A673 (cell line): Measurements from ENCODE around the gene RIN1. TPM values are rescaled to one million over a fixed set of nuclear protein-coding genes. Genes with fewer than 3 reads are reported as not detected.

Experiments used
- BruUV-seq: library from RNA; stranded (reverse); fragments of 400-500 nt; replicated peaks from 2 replicates; lab custom pipeline; 2021; lab: Mats Ljungman, UMichigan
- CTCF ChIA-PET: fragments of 300-600 bp; sonication (Branson Sonifier 250); formaldehyde crosslinking; loops from one replicate; lab custom pipeline; 2022; ENCODE audit warnings: antibody characterized with exemption; lab: Charles Lee
- POLR2A ChIA-PET: fragments of 300-600 bp; sonication (Branson Sonifier 250); formaldehyde crosslinking; loops from one replicate; lab custom pipeline; 2022; ENCODE audit warnings: antibody characterized with exemption; ENCODE audit not compliant: low non-redundant PET; lab: Charles Lee
- DNase-seq: peaks from one replicate; pipeline ENCODE4 v3.0.0-alpha.2; 2015; ENCODE audit warnings: low spot score
- H3K27ac ChIP-seq: fragments of 200-600 bp; sonication (generic); 2 replicates; pipeline ENCODE4 v1.5.1; 2016; ENCODE audit warnings: mixed run types, low read depth, mild to moderate bottlenecking, mixed read lengths, antibody characterized with exemption, low read length; ENCODE audit not compliant: poor library complexity, severe bottlenecking
- H3K27me3 ChIP-seq: fragments of 200-600 bp; sonication (generic); replicated peaks from 2 replicates; pipeline ENCODE4 v1.6.1; 2017; ENCODE audit warnings: mixed run types, low read depth, mild to moderate bottlenecking, mixed read lengths, antibody characterized with exemption, low read length; ENCODE audit not compliant: insufficient read depth, poor library complexity
- H3K36me3 ChIP-seq: fragments of 200-600 bp; sonication (generic); 2 replicates; pipeline ENCODE4 v1.6.1; 2016; ENCODE audit warnings: mixed run types, mild to moderate bottlenecking, mixed read lengths, antibody characterized with exemption, low read length; ENCODE audit not compliant: insufficient read depth, poor library complexity, severe bottlenecking
- H3K4me1 ChIP-seq: fragments of 200-600 bp; sonication (generic); 2 replicates; pipeline ENCODE4 v1.6.1; 2017; ENCODE audit warnings: mixed run types, mild to moderate bottlenecking, mixed read lengths, antibody characterized with exemption, low read length; ENCODE audit not compliant: insufficient read depth, poor library complexity, severe bottlenecking
- H3K4me3 ChIP-seq: fragments of 200-600 bp; sonication (generic); 2 replicates; pipeline ENCODE4 v1.5.1; 2016; ENCODE audit warnings: low read depth, mixed run types, mild to moderate bottlenecking, mixed read lengths, low read length; ENCODE audit not compliant: poor library complexity, severe bottlenecking
- H3K9me3 ChIP-seq: fragments of 200-600 bp; sonication (generic); 2 replicates; pipeline ENCODE4 v1.6.1; 2016; ENCODE audit warnings: mixed run types, low read depth, mild to moderate bottlenecking, mixed read lengths, antibody characterized with exemption, low read length; ENCODE audit not compliant: poor library complexity, severe bottlenecking
- EZH2 ChIP-seq: fragments of 200-600 bp; sonication (generic); IDR thresholded peaks from 2 replicates; pipeline ENCODE4 v1.6.1; 2017; ENCODE audit warnings: borderline replicate concordance, low read depth, mild to moderate bottlenecking, mixed read lengths, antibody characterized with exemption, low read length; ENCODE audit not compliant: poor library complexity, severe bottlenecking
- intact Hi-C: fragments of 100-400 bp; cut with micrococcal nuclease; formaldehyde crosslinking; loops from one replicate; pipeline ENCODE4 v1.10.0; 2022; ENCODE audit not compliant: unreplicated experiment
- total RNA-seq: library from RNA; stranded (reverse); gene quantifications from 2 replicates; pipeline ENCODE4 v1.2.3, GENCODE V29; 2021
- TF ChIP-seq, protein P1 (sequence below): fragments of 300-800, 200-600 bp; sonication (generic); conservative IDR thresholded peaks from 2 replicates; pipeline ENCODE4 v1.5.1; 2017; ENCODE audit warnings: low read depth, mild to moderate bottlenecking, antibody characterized with exemption, low read length, moderate library complexity, mixed read lengths

RIN1 gene
- total RNA-seq, 1 experiment from 2014 or later: 4.9 TPM

DNA sequence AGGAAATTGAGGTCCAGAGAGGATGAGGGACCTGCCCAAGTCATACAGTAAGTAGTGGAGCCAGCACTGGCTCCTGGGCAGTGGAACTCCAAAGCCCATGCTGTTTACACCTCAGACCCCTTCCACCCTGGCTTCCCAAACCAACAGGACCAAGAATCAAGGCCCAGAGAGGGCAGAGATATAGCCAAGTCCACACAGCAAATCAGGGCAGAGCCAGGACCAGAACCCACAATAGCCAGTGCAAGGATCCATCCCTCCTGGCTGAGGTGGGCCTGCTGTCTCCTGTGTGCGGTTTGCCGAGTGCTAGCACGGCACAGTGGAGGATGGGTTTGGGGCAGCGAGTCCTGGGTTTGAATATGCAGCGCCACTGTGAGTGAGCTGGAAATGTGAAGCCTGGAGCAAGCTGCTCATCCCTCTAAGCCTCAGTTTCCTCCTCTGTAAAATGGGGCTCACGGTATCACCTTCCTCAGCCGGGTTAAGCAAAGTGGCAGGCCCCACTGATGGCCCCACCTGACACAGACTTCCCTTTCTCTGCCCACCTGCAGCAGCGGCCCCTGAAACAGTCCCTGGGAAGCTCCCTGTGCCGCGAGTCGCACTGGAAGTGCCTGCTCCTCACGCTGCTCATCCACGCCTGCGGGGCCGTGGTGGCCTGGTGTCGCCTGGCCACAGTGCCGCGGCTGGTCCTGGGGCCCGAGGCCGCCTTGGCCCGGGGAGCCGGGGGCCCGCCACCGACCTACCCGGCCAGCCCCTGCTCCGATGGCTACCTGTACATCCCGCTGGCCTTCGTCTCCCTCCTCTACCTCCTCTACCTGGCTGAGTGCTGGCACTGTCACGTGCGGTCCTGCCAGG is 42.2 kb downstream of the RIN1 start:
- ChIA-PET CTCF (interaction anchor here (0.6 kb wide), 1 partner anchor 10 kb away, joined by 7 read pairs; no protein-coding TSS in a partner anchor), POLR2A (no interaction called here)
- H3K9me3 ChIP-seq: no peaks in the 10 kb centered on the region
- no peak for DNase-seq
- no peak for TF ChIP-seq EZH2
- TF ChIP-seq, protein P1, sequence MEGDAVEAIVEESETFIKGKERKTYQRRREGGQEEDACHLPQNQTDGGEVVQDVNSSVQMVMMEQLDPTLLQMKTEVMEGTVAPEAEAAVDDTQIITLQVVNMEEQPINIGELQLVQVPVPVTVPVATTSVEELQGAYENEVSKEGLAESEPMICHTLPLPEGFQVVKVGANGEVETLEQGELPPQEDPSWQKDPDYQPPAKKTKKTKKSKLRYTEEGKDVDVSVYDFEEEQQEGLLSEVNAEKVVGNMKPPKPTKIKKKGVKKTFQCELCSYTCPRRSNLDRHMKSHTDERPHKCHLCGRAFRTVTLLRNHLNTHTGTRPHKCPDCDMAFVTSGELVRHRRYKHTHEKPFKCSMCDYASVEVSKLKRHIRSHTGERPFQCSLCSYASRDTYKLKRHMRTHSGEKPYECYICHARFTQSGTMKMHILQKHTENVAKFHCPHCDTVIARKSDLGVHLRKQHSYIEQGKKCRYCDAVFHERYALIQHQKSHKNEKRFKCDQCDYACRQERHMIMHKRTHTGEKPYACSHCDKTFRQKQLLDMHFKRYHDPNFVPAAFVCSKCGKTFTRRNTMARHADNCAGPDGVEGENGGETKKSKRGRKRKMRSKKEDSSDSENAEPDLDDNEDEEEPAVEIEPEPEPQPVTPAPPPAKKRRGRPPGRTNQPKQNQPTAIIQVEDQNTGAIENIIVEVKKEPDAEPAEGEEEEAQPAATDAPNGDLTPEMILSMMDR: no peak
- H3K27ac ChIP-seq: no peak overlapping the region
- H3K36me3 ChIP-seq: no peaks in the 10 kb centered on the region
- intact Hi-C loops: no loop called here
- H3K4me3 ChIP-seq: no peak overlapping the region
- no TSS peak for BruUV-seq
- H3K27me3 ChIP-seq: no peaks in the 10 kb centered on the region
- peaks cover 12% of the 10 kb centered on the region for H3K4me1 ChIP-seq

DNA sequence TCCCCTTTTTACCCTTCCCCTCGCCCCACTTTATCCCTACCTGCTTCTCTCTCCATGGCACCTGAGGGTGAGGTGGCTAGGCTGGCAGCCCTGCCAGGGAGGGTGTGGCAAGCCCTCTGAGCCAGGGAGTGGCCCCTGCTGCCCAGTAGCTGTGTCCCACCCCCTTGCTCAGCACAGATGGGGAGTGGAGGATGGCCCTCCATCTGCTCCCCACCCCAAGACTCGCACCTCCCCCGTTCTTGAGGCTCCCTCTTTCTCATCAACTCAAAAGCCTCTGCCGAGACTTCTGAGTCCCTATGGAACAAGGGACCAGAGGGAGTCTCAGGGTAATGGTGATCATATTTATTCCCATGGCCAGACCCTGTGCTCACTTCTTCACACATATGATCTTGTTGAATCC is 42.9 kb downstream of the RIN1 start:
- no peak for DNase-seq
- intact Hi-C loops: no loop called here
- Histone ChIP-seq H3K27me3 (no peaks in the 10 kb centered on the region), H3K4me3 (no peak overlapping the region), H3K36me3 (no peaks in the 10 kb centered on the region), H3K4me1 (peaks cover 12% of the 10 kb centered on the region), H3K9me3 (no peaks in the 10 kb centered on the region), H3K27ac (no peak overlapping the region)
- TF ChIP-seq, protein P1: no peak
- TF ChIP-seq EZH2: no peak
- BruUV-seq: no TSS peak
- ChIA-PET POLR2A (no interaction called here), CTCF (no interaction called here)

DNA sequence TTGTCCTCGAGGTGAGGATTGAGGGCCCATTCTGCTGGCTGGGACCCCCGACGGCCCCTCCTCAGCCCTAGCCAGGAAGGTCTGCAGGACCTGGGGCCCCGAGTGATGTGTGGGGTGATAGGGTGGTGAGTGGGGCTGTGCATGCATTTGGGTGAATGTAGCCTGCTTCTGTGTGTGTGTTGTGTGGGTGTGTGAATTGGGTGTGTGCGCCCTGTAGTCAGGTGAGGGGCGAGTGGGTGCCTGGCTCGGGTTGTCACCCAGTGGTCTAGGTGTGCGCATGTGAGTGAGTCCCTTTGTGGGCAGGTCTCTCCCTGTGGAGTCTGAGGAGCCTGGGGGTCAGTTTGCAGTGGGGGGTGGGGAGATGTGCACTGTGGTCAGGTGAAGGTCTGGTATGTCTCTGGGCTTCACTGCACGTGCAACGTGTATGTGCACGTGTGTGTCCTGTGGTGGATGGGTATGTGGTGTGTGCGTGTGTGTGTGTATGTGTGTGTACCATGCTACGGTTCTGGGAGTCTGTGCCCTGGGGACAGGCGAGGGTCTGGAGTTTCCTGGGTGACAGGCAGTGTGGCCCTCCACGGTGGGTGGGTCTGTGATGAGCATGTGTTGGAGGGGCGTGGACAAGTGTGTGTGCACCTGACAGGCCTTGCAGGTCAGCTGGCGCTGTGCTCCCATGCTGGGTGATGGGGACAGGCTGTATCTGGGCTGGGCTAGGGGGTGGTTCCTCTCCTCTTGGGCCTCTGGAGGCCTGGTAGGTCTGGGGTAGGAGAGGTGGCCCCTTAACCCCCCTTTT is 43.5 kb downstream of the RIN1 start:
- DNase-seq: no peak
- peak overlapping the region; percentile 57 for H3K4me3 ChIP-seq
- H3K9me3 ChIP-seq: no peaks in the 10 kb centered on the region
- no TSS peak for BruUV-seq
- intact Hi-C loops: no loop called here
- TF ChIP-seq, protein P1: no peak
- TF ChIP-seq EZH2: no peak
- CTCF ChIA-PET: no interaction called here
- peaks cover 15% of the 10 kb centered on the region for H3K4me1 ChIP-seq
- no peaks in the 10 kb centered on the region for H3K36me3 ChIP-seq
- no peak overlapping the region for H3K27ac ChIP-seq
- H3K27me3 ChIP-seq: no peaks in the 10 kb centered on the region
- POLR2A ChIA-PET: no interaction called here
